Peyer's patch (tissue), 4 donors: ENCODE data around the gene RAB40B. TPM values are rescaled to one million over a fixed set of nuclear protein-coding genes. Genes with fewer than 3 reads are reported as not detected.

ENCODE experiments used
- DNase-seq, 3 donors: peaks; one replicate each; pipeline ENCODE4 v3.0.0-alpha.2; 2017 to 2019
- H3K27ac ChIP-seq, 4 donors: fragments of 200-600 bp; sonication (generic); one replicate each; pipeline ENCODE4 v1.5.1; 2016 to 2019
- H3K27me3 ChIP-seq, 2 donors: fragments of 200-600 bp; sonication (generic); one replicate each; pipeline ENCODE4 v1.5.1; 2019
- H3K36me3 ChIP-seq, 3 donors: fragments of 200-600 bp; sonication (generic); one replicate each; pipeline ENCODE4 v1.5.1; 2016 to 2019
- H3K4me1 ChIP-seq, 4 donors: fragments of 200-600 bp; sonication (generic); one replicate each; pipeline ENCODE4 v1.5.1; 2016 to 2019
- H3K4me3 ChIP-seq, 4 donors: fragments of 200-600 bp; sonication (generic); 1 replicate in 3 of 4; 2 replicates in 1 of 4; pipeline ENCODE4 v1.5.1; 2016 to 2019; ENCODE audit warnings: mild to moderate bottlenecking in 1 of 4
- H3K9me3 ChIP-seq, 4 donors: fragments of 200-600 bp; sonication (generic); one replicate each; pipeline ENCODE4 v1.5.1; 2016 to 2019; ENCODE audit warnings: mild to moderate bottlenecking in 1 of 4
- CTCF ChIP-seq, 6 experiments: fragments of 450-650 bp in 4 of 6; fragments of 200-600 bp in 2 of 6; sonication (generic) in 1 of 6; IDR thresholded peaks; one replicate each; pipeline ENCODE4 v1.5.1; 2017 to 2019; ENCODE audit warnings: antibody characterized with exemption in 6 of 6, mild to moderate bottlenecking in 3 of 6, moderate library complexity in 1 of 6
- POLR2A ChIP-seq, 2 donors: fragments of 450-650 bp; IDR thresholded peaks; one replicate each; pipeline ENCODE4 v1.5.1; 2017; ENCODE audit warnings: antibody characterized with exemption in 2 of 2, mild to moderate bottlenecking in 2 of 2, moderate library complexity in 2 of 2
- total RNA-seq, 4 donors: library from RNA; depleted of rRNA; stranded (reverse); fragments of >200 nt; gene quantifications; one replicate each; pipeline ENCODE4 v1.1.0, GENCODE V29; 2016

Gene RAB40B
- total RNA-seq, 4 donors from 2014 or later: 13.3 to 63.5 (median 29.1) TPM

DNA sequence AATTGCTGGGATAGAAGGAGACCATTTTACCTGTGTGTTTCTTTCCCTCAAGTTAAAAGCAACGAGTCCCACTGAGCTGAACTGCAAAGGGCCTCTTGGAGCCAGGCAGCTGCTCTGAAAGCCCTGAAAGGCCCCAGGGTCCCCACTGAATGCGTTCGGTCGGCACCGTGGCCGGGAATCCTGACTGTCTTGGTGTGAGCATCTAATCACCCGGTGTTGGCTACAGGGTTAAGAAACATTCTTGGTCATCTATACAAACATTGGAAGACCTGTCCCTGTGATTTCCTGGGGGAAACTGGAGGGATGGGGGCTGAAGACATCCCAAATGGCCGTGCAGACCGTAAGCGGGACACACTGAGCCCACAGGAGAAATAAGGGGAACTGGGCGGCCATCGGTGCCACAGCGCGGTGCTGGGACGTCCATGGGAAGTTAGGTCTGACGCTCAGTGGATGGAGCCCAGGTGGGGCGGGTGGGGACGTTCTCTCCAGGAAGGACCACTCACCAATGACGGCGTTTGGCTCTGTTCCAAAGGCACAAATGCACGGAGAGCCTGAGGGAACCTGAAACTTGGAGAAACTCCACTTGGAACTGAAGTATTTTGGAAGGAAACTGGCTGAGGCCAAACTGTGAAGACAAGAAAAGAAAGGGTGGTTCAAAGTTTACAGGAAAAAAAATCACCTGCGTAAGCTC is 82.3 kb downstream of the RAB40B start:
- TF ChIP-seq CTCF (IDR thresholded peaks at IDR 0.05) (no peak), POLR2A (IDR thresholded peaks at IDR 0.05) (no peak)
- Histone ChIP-seq H3K4me1 (no peaks in the 10 kb centered on the region), H3K9me3 (no peaks in the 10 kb centered on the region), H3K36me3 (peaks cover 0 to 77% (median 0%) of the 10 kb centered on the region in 3 donors), H3K27ac (no peak overlapping the region), H3K27me3 (no peaks in the 10 kb centered on the region), H3K4me3 (no peak overlapping the region)
- DNase-seq: no peak

DNA sequence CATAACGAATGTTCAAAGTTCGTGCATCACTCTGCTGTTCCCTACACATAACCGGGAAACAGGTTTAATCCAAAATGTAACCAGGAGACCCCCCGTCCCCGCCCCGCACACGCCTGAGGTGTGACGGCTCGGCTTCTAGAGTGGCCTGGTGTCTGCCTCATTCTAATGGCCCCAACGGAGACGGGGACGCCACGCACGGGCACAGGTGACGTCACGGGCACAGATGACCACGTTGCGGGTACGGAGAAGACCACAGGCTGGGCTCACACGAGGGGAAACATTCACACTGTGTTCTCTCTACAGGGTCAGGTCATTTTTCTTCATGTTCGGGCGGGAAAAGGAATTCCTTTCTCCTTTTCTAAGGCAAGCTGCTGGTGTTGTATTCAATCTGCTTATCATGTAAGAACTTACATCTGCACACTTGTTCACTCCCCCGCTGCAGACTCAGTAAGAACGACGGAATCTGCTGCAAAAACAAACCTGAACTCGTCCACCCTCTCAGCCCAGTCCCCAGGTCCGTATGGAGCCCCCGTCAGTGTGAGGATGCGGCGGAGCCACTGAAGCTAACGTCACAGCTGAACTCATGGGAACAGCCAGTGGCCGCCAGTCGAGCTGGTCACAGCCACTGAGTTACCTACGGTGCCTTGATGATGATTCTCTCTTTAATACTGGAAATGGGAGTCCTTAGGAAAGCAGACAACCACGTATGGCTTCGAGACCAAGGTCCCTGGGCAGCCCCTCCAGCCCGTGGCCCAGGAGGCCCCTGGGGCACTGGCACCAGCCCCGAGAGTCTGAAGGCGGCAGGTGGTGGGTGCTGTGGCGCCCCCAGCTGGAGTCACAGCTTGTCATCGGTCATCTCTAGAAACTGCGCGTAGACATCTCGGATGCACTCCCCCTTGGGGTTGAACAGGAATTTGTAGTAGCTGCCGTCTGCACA is 83.1 kb downstream of the RAB40B start:
- H3K4me1 ChIP-seq: no peaks in the 10 kb centered on the region
- H3K36me3 ChIP-seq: peaks cover 0 to 77% (median 0%) of the 10 kb centered on the region in 3 donors
- H3K27me3 ChIP-seq: no peaks in the 10 kb centered on the region
- TF ChIP-seq POLR2A (IDR thresholded peaks at IDR 0.05): no peak
- no peak for TF ChIP-seq CTCF (IDR thresholded peaks at IDR 0.05)
- no peak for DNase-seq
- no peak overlapping the region for H3K27ac ChIP-seq
- H3K9me3 ChIP-seq: no peaks in the 10 kb centered on the region
- no peak overlapping the region for H3K4me3 ChIP-seq

- no peak overlapping the region for H3K27ac ChIP-seq
- no peaks in the 10 kb centered on the region for H3K4me1 ChIP-seq
- TF ChIP-seq CTCF (IDR thresholded peaks at IDR 0.05) (no peak), POLR2A (IDR thresholded peaks at IDR 0.05) (no peak)
- no peak overlapping the region for H3K4me3 ChIP-seq
- no peaks in the 10 kb centered on the region for H3K27me3 ChIP-seq
- DNase-seq: no peak
- no peaks in the 10 kb centered on the region for H3K9me3 ChIP-seq
- peaks cover 0 to 73% (median 0%) of the 10 kb centered on the region in 3 donors for H3K36me3 ChIP-seq
These were observed 84.3 kb downstream of the RAB40B start for GRCh38 chr17:82614095-82614631.

DNA sequence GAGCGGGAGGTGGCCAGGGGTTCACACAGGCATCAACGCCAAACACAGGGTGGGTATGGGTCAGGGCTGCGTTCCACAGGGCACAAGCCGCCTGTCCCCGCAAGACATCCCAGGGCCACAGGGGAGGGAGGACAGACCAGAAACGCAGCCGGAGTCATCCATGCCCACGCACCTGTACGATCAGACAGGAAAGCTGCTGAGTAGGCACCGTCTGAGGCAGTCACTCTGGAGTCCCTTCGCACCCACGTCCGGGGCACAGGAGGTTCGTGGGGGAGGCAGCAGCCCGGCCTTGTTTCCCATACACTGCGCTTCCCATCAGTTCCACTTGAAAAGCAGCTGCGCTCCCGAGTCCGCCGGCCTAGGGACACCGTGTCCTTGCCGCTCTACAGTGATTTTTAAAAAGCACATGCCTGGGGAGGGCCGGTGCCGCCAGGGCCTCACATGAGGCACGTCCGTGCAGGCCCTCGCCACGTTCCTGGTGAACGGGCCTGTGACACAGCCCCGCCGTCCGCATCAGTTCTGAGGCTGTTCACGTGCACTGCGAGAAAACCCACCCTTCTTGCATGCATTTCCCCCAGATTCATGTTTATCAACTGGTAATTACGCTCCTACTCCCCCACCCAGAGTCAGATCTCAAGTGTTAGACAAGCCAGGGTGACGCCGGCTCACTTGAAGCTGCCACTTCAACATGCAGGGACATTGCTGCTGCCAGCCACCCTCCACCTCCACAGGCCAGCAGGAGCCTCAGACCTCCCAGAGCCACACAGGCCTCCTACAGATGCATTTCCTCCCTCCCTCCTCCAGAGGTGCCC is 85.0 kb downstream of the RAB40B start:
- Histone ChIP-seq H3K27me3 (no peaks in the 10 kb centered on the region), H3K36me3 (peaks cover 0 to 66% (median 0%) of the 10 kb centered on the region in 3 donors), H3K27ac (no peak overlapping the region), H3K9me3 (no peaks in the 10 kb centered on the region), H3K4me1 (no peaks in the 10 kb centered on the region), H3K4me3 (no peak overlapping the region)
- no peak for DNase-seq
- TF ChIP-seq POLR2A (IDR thresholded peaks at IDR 0.05) (no peak), CTCF (IDR thresholded peaks at IDR 0.05) (no peak)
